Eye (tissue), 1 donor: Measurements from ENCODE around the gene PHIP.
"Not testable (repeated sequence)": the region's sequence is repeated elsewhere in the genome, so short reads cannot be mapped to it uniquely, and the experiment has no call there.

Experiments used
- DNase-seq: peaks from one replicate; pipeline ENCODE4 v3.0.0-alpha.2; 2015

Gene PHIP

GRCh38 chr6:79004239-79004638 is 73.8 kb downstream of the PHIP start:
- no peak for DNase-seq

DNA sequence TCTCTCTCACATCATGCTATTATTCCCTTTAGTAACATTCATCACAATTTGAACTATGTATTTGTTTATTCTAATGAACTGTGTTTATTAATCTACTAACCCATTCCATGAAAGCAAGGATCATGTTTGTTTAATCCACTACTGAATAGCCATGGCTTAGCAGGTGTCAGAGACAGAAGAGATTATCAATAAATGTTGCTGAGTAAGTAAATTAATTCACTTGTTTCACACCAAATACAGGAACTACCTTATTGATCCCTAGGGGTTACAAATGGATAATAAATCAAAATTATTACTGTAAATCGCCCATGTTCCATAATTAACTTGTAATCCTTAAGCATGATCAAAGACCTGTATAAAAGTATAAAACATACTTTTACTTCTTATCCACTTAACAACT is 76.6 kb downstream of the PHIP start:
- DNase-seq: no peak

DNA sequence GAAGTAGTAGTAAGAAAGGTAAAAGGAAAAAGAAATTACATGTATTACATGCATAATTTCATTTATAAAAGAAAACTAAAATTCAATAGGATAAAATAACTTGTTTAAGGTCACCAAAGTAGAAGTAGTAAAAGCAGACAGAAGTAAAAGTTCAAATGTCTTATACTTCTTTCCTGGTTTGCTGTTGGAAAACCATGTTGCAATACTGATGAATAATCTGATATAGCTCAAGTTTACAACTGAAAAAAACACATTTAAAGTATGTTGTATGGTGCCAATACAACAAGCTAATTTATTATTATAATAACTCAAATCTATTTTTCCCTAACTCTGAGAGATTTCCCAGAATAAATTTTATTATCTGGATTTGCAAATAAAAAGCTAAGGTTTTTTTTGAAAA is 78.3 kb downstream of the PHIP start:
- no peak for DNase-seq

- DNase-seq: no peak
Measured at GRCh38 chr6:78995946-78996345, 82.1 kb downstream of the PHIP start.

GRCh38 chr6:78995346-78995745 is 82.7 kb downstream of the PHIP start:
- no peak for DNase-seq

- DNase-seq: no peak
Measured at GRCh38 chr6:78993955-78994354, 84.1 kb downstream of the PHIP start.

GRCh38 chr6:78989191-78989590 is 88.9 kb downstream of the PHIP start:
- DNase-seq: no peak

DNA sequence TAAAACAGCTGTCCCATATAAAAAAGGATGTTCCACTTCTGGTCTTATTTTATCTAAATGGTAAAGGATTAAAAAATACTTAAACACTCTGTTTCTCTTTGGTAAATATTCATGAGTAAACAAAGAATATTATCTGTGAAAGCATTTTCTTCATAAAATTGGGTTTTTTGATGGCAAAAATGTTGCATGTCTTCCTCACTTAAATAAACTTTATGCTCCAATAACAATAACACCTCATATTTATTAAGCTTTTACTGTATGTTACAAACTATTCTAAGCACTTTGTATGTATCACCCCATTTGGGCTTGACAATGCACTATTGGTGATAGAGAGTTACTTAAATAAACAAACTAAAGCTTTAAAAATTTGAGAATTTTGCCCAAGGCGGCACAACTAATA is 91.9 kb downstream of the PHIP start:
- no peak for DNase-seq

- DNase-seq: no peak
Measured at GRCh38 chr6:78984225-78984950, 93.7 kb downstream of the PHIP start.

DNA sequence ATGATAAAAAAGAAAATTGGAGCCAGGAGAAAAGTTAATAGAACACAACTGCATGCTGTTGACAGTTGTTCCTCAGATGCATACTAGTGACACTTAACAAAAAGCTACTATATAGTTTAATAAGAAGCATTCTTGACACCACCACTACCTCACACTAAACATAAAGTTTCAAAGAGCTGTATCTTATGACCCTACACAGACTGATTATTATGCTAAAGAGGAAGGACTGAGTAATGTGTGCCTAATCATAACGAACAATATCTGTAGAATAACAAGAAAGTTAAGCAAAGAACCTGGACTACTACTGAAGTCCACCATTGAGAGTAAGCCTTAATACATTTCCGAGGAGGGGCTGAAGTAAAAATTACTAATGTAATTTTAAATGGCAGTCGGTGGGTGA is 110.9 kb downstream of the PHIP start:
- DNase-seq: no peak

GRCh38 chr6:78966542-78966941 is 111.5 kb downstream of the PHIP start:
- DNase-seq: no peak

DNA sequence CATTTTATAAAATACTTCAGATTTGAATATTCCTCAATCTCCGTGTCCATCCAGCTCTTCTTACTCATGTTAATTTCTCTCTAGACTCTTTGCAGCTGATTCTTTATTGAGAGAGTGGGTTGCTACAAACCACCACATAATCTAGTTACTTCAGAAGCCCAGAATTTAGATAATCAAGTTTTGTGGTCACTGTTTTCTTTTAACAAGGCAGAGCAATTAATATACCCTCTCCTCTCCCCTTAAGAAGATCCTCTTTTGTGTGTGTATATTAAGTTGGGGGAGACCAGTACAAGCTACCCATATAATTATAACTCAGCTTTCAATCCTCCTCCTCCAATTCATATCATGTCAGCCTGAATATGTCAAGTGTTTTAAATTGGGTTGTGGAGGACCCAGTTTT is 115.6 kb downstream of the PHIP start:
- no peak for DNase-seq

GRCh38 chr6:78954740-78955139 is 123.3 kb downstream of the PHIP start:
- DNase-seq: no peak

DNA sequence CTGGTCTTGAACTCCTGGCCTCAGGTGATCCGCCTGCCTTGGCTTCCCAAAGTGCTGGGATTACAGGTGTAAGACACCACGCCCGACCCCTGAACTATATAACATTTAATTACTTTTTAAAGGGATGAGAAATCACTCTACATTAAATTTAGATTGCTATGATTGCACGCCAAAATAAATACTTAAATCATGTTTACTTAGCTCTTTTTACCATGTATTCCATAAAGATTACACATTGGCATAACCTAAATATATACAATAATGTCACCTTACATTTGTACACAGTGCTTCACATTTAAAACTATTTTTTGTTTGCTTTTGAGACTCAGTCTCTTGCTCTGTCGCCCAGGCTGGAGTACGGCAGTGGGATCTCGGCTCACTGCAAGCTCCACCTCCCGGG is 124.3 kb downstream of the PHIP start:
- DNase-seq: no peak

DNA sequence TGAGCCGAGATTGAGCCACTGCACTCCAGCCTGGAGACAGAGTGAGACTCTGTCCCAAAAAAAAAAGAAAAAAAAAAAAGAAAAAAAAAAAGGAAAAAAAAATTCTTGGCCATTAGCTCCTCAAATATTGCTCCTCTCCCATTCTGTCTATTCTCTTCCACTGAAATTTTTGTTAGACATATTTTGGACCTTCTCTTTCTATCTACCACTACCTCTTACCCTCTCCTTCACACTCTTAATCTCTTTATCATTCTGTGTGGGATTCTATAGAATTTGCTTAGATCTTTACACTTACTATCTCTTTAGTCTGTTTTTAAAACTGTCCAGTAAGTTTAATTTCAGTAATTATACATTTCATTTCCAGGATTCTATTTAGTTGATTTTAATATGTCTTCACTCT is 125.7 kb downstream of the PHIP start:
- DNase-seq: no peak

DNA sequence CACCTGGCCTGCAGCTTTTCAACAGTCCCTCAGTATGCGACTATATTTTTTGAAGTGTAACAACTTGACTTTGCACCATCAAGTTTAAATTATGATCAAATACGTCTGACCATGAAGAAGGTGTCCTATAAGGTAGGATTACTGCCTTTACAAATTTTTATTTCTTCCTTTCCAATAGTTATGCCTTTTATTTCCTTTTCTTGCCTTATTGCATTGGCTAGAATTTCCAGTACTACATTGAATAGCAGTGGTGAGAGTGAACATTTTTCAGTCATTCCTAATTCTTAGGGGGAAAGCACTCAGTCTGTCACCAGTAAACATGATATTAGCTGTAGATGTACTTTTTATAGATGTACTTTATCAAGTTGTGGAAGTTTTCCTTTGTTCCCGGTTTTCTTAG is 129.3 kb downstream of the PHIP start:
- DNase-seq: no peak

GRCh38 chr6:78947962-78948361 is 130.1 kb downstream of the PHIP start:
- DNase-seq: no peak

- DNase-seq: no peak
Measured at GRCh38 chr6:78947529-78947928, 130.5 kb downstream of the PHIP start.

- DNase-seq: no peak
Measured at GRCh38 chr6:78942446-78942845, 135.6 kb downstream of the PHIP start.

GRCh38 chr6:78936515-78936914 is 141.5 kb downstream of the PHIP start:
- no peak for DNase-seq

DNA sequence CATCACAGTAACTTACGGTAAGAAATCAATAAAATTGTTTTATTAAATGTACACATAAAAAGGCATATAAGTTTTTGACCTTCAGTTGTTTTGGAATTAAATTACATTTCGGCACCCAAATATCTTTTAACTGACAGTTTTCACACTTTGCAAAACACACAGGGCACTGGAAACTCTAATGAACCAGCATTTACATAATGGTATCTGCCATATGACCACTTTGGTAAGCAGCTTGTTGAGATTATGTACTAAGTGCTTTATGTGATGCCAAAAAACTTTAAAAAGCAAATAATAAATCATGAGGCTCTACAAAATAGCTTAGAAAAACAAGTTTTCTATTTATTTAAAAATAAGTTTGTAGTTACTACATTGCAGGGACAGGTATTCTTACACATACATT is 142.5 kb downstream of the PHIP start:
- no peak for DNase-seq

GRCh38 chr6:78925317-78925716 is 152.7 kb downstream of the PHIP start:
- DNase-seq: no peak

DNA sequence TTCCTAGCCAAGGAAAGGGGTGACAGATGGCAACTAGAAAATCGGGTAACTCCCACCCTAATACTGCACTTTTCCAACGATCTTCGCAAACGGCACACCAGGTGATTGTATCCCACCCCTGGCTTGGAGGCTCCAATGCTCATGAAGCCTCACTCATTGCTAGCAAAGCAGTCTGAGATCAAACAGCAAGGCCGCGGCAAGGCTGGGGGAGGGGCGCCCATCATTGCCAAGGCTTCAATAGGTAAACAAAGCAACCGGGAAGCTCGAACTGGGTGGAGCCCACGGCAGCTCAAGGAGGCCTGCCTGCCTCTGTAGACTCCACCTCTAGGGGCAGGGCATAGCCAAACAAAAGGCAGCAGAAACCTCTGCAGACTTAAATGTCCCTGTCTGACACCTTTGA is 156.9 kb downstream of the PHIP start:
- not testable (repeated sequence) for DNase-seq

DNA sequence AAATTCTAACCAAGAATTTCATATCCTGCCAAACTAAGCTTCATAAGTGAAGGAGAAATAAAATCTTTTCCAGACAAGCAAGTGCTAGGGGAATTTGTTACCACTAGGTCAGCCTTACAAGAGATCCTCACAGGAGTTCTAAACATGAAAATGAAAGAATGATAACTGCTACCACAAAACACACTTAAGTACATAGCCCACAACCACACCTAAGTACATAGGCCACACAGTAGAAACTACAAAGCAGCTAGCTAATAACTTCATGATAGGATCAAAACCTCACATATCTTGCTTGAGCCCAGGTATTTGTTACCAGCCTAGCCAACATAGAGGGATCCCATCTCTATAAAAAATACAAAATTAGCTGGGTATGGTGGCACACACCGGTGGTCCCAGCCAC is 160.3 kb downstream of the PHIP start:
- no peak for DNase-seq

GRCh38 chr6:78916411-78916810 is 161.6 kb downstream of the PHIP start:
- DNase-seq: no peak
